Measurements from ENCODE around the gene CENPM. TPM values are rescaled to one million over a fixed set of nuclear protein-coding genes. Genes with fewer than 3 reads are reported as not detected.

Gene CENPM
- polyA plus RNA-seq, 1 of the 3 experiments (the other 2 are of a cell fraction), result 15.6 TPM

DNA sequence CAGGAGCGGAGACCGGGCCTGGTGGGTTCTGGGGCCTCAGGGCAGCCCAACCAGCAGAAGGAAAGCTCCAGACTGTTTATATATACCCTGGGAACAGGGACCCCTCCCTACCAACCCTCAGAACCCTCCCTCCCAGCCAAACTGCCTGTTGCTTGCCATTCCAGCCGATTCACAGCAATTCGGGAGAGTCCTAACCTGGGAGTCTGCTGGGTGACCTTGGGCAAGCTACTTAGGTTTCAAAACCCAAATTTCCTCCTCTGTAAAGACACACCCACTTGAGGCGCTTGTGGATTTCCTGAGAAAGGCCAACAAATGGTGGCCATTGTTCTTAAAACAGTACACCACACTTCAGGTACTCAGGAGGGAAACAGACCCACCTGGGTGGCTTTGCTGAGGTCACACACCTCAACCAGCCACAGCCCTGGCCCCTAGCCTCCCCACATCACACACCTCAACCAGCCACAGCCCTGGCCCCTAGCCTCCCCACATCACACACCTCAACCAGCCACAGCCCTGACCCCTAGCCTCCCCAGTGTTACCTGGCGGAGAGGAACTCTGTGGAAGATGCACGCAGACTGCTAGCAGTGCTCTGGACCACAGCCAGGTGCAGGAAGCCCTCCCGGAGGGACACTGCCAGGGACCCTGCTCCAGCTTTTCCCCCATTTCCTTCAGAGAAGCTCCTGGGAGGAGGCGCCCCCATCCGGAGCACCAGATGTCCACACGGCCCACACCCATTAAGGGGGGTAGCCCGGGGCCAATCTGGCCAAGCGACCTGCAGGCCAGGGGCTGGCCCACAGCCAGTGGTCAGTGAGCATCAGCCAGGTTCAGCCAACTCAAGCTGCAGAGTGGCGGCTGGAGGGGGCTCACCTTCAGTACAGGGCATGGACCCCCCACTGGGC is 38.3 kb downstream of the CENPM start:
- Histone ChIP-seq H3K9me2 (no peaks in the 10 kb centered on the region), H3K4me1 (ENCODE audit: control insufficient read depth in 1 of 2, insufficient read depth in 2 of 2, low read depth in 1 of 2, low read length in 1 of 2) (no peaks in the 10 kb centered on the region; a peak in 1 of 4 replicates), H2AFZ (ENCODE audit: low read depth) (no peak overlapping the region), H3K4me2 (no peak overlapping the region), H3K9me3 (no peaks in the 10 kb centered on the region), H3K9ac (no peak overlapping the region), H3K27ac (ENCODE audit: low read depth in 2 of 2, low read length in 1 of 2) (no peak overlapping the region), H3K27me3 (ENCODE audit: insufficient read depth) (peaks cover 26% of the 10 kb centered on the region; the same call in 1 of the 2 replicates), H3F3A (replicated peaks; ENCODE audit: insufficient read depth) (no peaks in the 10 kb centered on the region), H4K20me1 (ENCODE audit: insufficient read depth) (no peaks in the 10 kb centered on the region), H3K4me3 (ENCODE audit: low read depth in 2 of 2, low read length in 1 of 2) (no peak overlapping the region), H3K79me2 (ENCODE audit: insufficient read depth) (no peaks in the 10 kb centered on the region), H3K36me3 (replicated peaks in 1 of 2; ENCODE audit: control insufficient read depth in 1 of 2, insufficient read depth in 2 of 2, low read length in 1 of 2) (no peaks in the 10 kb centered on the region)
- POLR2A ChIA-PET, result no interaction called here
- CTCF ChIA-PET, result interaction anchor here (0.9 to 1.2 kb wide), 2 partner anchors 86 to 211 kb away, joined by 4 read pairs; no protein-coding TSS in a partner anchor
- WGBS (ENCODE audit: low lambda C conversion rate), result 90% methylated on average over 2 of the region's 14 CpGs
- no peak for TF ChIP-seq CHD2 (IDR thresholded peaks at IDR 0.05; ENCODE audit: low read length, partially characterized antibody)
- TF ChIP-seq, protein P1, sequence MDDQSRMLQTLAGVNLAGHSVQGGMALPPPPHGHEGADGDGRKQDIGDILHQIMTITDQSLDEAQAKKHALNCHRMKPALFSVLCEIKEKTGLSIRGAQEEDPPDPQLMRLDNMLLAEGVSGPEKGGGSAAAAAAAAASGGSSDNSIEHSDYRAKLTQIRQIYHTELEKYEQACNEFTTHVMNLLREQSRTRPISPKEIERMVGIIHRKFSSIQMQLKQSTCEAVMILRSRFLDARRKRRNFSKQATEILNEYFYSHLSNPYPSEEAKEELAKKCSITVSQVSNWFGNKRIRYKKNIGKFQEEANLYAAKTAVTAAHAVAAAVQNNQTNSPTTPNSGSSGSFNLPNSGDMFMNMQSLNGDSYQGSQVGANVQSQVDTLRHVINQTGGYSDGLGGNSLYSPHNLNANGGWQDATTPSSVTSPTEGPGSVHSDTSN (IDR thresholded peaks at IDR 0.05), result no peak
- no peak for TF ChIP-seq GABPA (IDR thresholded peaks at IDR 0.05; ENCODE audit: low read depth)
- no peak for TF ChIP-seq RCOR1 (IDR thresholded peaks at IDR 0.05; ENCODE audit: low read length)
- TF ChIP-seq, protein P2, sequence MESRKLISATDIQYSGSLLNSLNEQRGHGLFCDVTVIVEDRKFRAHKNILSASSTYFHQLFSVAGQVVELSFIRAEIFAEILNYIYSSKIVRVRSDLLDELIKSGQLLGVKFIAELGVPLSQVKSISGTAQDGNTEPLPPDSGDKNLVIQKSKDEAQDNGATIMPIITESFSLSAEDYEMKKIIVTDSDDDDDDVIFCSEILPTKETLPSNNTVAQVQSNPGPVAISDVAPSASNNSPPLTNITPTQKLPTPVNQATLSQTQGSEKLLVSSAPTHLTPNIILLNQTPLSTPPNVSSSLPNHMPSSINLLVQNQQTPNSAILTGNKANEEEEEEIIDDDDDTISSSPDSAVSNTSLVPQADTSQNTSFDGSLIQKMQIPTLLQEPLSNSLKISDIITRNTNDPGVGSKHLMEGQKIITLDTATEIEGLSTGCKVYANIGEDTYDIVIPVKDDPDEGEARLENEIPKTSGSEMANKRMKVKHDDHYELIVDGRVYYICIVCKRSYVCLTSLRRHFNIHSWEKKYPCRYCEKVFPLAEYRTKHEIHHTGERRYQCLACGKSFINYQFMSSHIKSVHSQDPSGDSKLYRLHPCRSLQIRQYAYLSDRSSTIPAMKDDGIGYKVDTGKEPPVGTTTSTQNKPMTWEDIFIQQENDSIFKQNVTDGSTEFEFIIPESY (IDR thresholded peaks at IDR 0.05; ENCODE audit: borderline replicate concordance, low read depth), result no peak
- TF ChIP-seq, protein P3, sequence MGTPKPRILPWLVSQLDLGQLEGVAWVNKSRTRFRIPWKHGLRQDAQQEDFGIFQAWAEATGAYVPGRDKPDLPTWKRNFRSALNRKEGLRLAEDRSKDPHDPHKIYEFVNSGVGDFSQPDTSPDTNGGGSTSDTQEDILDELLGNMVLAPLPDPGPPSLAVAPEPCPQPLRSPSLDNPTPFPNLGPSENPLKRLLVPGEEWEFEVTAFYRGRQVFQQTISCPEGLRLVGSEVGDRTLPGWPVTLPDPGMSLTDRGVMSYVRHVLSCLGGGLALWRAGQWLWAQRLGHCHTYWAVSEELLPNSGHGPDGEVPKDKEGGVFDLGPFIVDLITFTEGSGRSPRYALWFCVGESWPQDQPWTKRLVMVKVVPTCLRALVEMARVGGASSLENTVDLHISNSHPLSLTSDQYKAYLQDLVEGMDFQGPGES (IDR thresholded peaks at IDR 0.05; ENCODE audit: low read depth, low read length), result no peak
- no peak for TF ChIP-seq MXI1 (IDR thresholded peaks at IDR 0.05; ENCODE audit: low read depth, low read length)
- TF ChIP-seq, protein P4, sequence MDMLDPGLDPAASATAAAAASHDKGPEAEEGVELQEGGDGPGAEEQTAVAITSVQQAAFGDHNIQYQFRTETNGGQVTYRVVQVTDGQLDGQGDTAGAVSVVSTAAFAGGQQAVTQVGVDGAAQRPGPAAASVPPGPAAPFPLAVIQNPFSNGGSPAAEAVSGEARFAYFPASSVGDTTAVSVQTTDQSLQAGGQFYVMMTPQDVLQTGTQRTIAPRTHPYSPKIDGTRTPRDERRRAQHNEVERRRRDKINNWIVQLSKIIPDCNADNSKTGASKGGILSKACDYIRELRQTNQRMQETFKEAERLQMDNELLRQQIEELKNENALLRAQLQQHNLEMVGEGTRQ (IDR thresholded peaks at IDR 0.05; ENCODE audit: borderline replicate concordance, low read depth, low read length), result no peak
- no peak for TF ChIP-seq JUND (IDR thresholded peaks at IDR 0.05)
- TF ChIP-seq NRF1 (IDR thresholded peaks at IDR 0.05; ENCODE audit: low read depth, low read length), result no peak
- TF ChIP-seq SMC3 (IDR thresholded peaks at IDR 0.05; ENCODE audit: low read depth, low read length), result no peak
- TF ChIP-seq MEF2A (IDR thresholded peaks at IDR 0.05; ENCODE audit: borderline replicate concordance, low read depth), result no peak
- TF ChIP-seq EP300 (IDR thresholded peaks at IDR 0.05; ENCODE audit: borderline replicate concordance in 1 of 2, low read depth in 1 of 2, low read length in 1 of 2), result no peak
- TF ChIP-seq, protein P5, sequence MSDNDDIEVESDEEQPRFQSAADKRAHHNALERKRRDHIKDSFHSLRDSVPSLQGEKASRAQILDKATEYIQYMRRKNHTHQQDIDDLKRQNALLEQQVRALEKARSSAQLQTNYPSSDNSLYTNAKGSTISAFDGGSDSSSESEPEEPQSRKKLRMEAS (IDR thresholded peaks at IDR 0.05; ENCODE audit: low read depth), result no peak
- TF ChIP-seq FOSL2 (IDR thresholded peaks at IDR 0.05; ENCODE audit: borderline replicate concordance, low read depth), result no peak
- TF ChIP-seq POLR2AphosphoS5 (IDR thresholded peaks at IDR 0.05; ENCODE audit: low read depth, low read length), result no peak
- DNase-seq, result peak; percentile 71
